Gastrocnemius medialis (tissue), 4 donors: ENCODE data around the gene CGB3.

ENCODE experiments used
- CTCF ChIP-seq, 5 experiments: fragments of 450-650 bp in 3 of 5; fragments of 200-600 bp in 2 of 5; sonication (generic) in 2 of 5; IDR thresholded peaks in 4 of 5; conservative IDR thresholded peaks in 1 of 5; 1 replicate in 4 of 5; 2 replicates in 1 of 5; pipeline ENCODE4 v1.5.1; 2016 to 2019; ENCODE audit warnings: antibody characterized with exemption in 5 of 5, mild to moderate bottlenecking in 3 of 5, moderate library complexity in 3 of 5
- POLR2A ChIP-seq, 2 donors: fragments of 450-650 bp; IDR thresholded peaks; one replicate each; pipeline ENCODE4 v1.6.1; 2017; ENCODE audit warnings: antibody characterized with exemption in 2 of 2, mild to moderate bottlenecking in 2 of 2, moderate library complexity in 2 of 2

- TF ChIP-seq CTCF (IDR thresholded peaks at IDR 0.05 in 4 of 5, conservative IDR thresholded peaks at IDR 0.05 in 1 of 5) (no peak), POLR2A (IDR thresholded peaks at IDR 0.05) (no peak)
Measured at GRCh38 chr19:49020342-49020741, 3.8 kb downstream of the CGB3 start.
